HG02943 (cell line): ENCODE measurements around the gene TTI1.

Experiments
- ATAC-seq: cut with Tn5 transposase; IDR thresholded peaks from one replicate; pipeline ENCODE4 v1.9.1; 2021; ENCODE audit warnings: mild to moderate bottlenecking, low read depth, moderate library complexity; ENCODE audit not compliant: unreplicated experiment

The TTI1 gene

GRCh38 chr20:37939701-37940560, 93.3 kb downstream of the TTI1 start:
- no peak for ATAC-seq

GRCh38 chr20:37938954-37939353, 94.3 kb downstream of the TTI1 start:
- no peak for ATAC-seq

GRCh38 chr20:37938181-37938750, 95.0 kb downstream of the TTI1 start:
- ATAC-seq: no peak

GRCh38 chr20:37937686-37938085, 95.6 kb downstream of the TTI1 start:
- no peak for ATAC-seq

GRCh38 chr20:37936451-37936850, 96.8 kb downstream of the TTI1 start:
- no peak for ATAC-seq

- ATAC-seq: no peak
Measured at GRCh38 chr20:37936041-37936440, 97.2 kb downstream of the TTI1 start.

- no peak for ATAC-seq
Measured at GRCh38 chr20:37935435-37935834, 97.8 kb downstream of the TTI1 start.

GRCh38 chr20:37934634-37935375, 98.5 kb downstream of the TTI1 start:
- ATAC-seq: no peak

GRCh38 chr20:37933786-37934633, 99.2 kb downstream of the TTI1 start:
- no peak for ATAC-seq
